IMR-90 (cell line): ENCODE data around the gene GRM5. TPM values are rescaled to one million over a fixed set of nuclear protein-coding genes. Genes with fewer than 3 reads are reported as not detected.
A peak's percentile ranks its signal among the peaks of the same experiment; 100 is the strongest.

Experiments
- ATAC-seq: fragments of 200-7000 bp; cut with Tn5 transposase; 2 replicates; pipeline ENCODE4 v1.9.1; 2020; ENCODE audit warnings: low read depth, mild to moderate bottlenecking, moderate library complexity
- BruUV-seq: library from RNA; stranded (reverse); fragments of 400-500 nt; replicated peaks from 2 replicates; lab custom pipeline; 2021; lab: Mats Ljungman, UMichigan
- CTCF ChIA-PET: fragments of 300-600 bp; formaldehyde crosslinking; extraction: SDS; loops from one replicate; lab custom pipeline; 2021; ENCODE audit warnings: antibody characterized with exemption; lab: Yijun Ruan, JAX
- POLR2A ChIA-PET: fragments of 300-600 bp; sonication (Branson Sonifier 250); formaldehyde crosslinking; loops from one replicate; lab custom pipeline; 2022; ENCODE audit warnings: antibody characterized with exemption; ENCODE audit not compliant: unreplicated experiment; lab: Charles Lee
- DNase-seq: peaks from one replicate; pipeline ENCODE4 v3.0.0; 2013
- H2AFZ ChIP-seq: replicated peaks from 2 replicates; pipeline ENCODE3; 2013; ENCODE audit warnings: low read length, mild to moderate bottlenecking; ENCODE audit not compliant: poor library complexity
- H2AK5ac ChIP-seq: 2 replicates; pipeline ENCODE4 v1.6.1; 2013; ENCODE audit warnings: low read depth, low read length, inconsistent platforms
- H2AK9ac ChIP-seq: replicated peaks from 2 replicates; pipeline ENCODE3; 2013; ENCODE audit warnings: mild to moderate bottlenecking, low read depth, low read length, moderate library complexity; ENCODE audit not compliant: poor library complexity
- H2BK120ac ChIP-seq: 2 replicates; pipeline ENCODE4 v1.6.1; 2013; ENCODE audit warnings: low read depth, low read length, inconsistent platforms
- H2BK15ac ChIP-seq: 3 replicates; pipeline ENCODE4 v1.6.1; 2013; ENCODE audit warnings: low read depth, low read length, inconsistent platforms
- H2BK20ac ChIP-seq: 2 replicates; pipeline ENCODE4 v1.6.1; 2013; ENCODE audit warnings: low read depth, mild to moderate bottlenecking, inconsistent platforms, low read length, moderate library complexity
- H2BK5ac ChIP-seq: 2 replicates; pipeline ENCODE4 v1.6.1; 2013; ENCODE audit warnings: mild to moderate bottlenecking, low read depth, low read length, inconsistent platforms; ENCODE audit not compliant: poor library complexity, severe bottlenecking
- H3K14ac ChIP-seq: replicated peaks from 2 replicates; pipeline ENCODE4 v1.6.1; 2013; ENCODE audit warnings: low read depth, low read length, inconsistent platforms
- H3K18ac ChIP-seq: 2 replicates; pipeline ENCODE4 v1.6.1; 2013; ENCODE audit warnings: low read depth, low read length, control low read depth
- H3K23ac ChIP-seq: 2 replicates; pipeline ENCODE4 v1.6.1; 2013; ENCODE audit warnings: low read depth, low read length, inconsistent platforms
- H3K27ac ChIP-seq: 2 replicates; pipeline ENCODE4 v1.5.1; 2013; ENCODE audit warnings: mild to moderate bottlenecking, control low read depth, low read length; ENCODE audit not compliant: insufficient read depth
- H3K27me3 ChIP-seq: 2 replicates; pipeline ENCODE4 v1.6.1; 2013; ENCODE audit warnings: low read length; ENCODE audit not compliant: control insufficient read depth, insufficient read depth
- H3K36me3 ChIP-seq: 2 replicates; pipeline ENCODE4 v1.6.1; 2013; ENCODE audit warnings: low read length, mixed read lengths; ENCODE audit not compliant: control insufficient read depth, insufficient read depth
- H3K4ac ChIP-seq: 2 replicates; pipeline ENCODE4 v1.6.1; 2013; ENCODE audit warnings: low read depth, low read length, inconsistent platforms
- H3K4me1 ChIP-seq: 2 replicates; pipeline ENCODE4 v1.6.1; 2013; ENCODE audit warnings: low read length, mixed read lengths; ENCODE audit not compliant: control insufficient read depth, insufficient read depth
- H3K4me2 ChIP-seq: 2 replicates; pipeline ENCODE4 v1.6.1; 2013; ENCODE audit warnings: low read depth, mild to moderate bottlenecking, control low read depth, low read length, moderate library complexity
- H3K4me3 ChIP-seq: 2 replicates; pipeline ENCODE4 v1.5.1; 2013; ENCODE audit warnings: low read depth, mild to moderate bottlenecking, control low read depth, low read length, moderate library complexity; ENCODE audit not compliant: insufficient read depth
- H3K56ac ChIP-seq: 2 replicates; pipeline ENCODE4 v1.6.1; 2013; ENCODE audit warnings: low read length, inconsistent platforms; ENCODE audit not compliant: insufficient read depth; ENCODE audit errors: extremely low read depth
- H3K79me1 ChIP-seq, 2 experiments: 2 replicates each; pipeline ENCODE4 v1.6.1; 2013; ENCODE audit warnings: low read length in 2 of 2, inconsistent platforms in 1 of 2, low read depth in 1 of 2
- H3K9ac ChIP-seq: 2 replicates; pipeline ENCODE4 v1.6.1; 2013; ENCODE audit warnings: low read depth, low read length, control low read depth
- H3K9me1 ChIP-seq: 2 replicates; pipeline ENCODE4 v1.6.1; 2013; ENCODE audit warnings: low read length, inconsistent platforms; ENCODE audit not compliant: insufficient read depth
- H3K9me3 ChIP-seq: 2 replicates; pipeline ENCODE4 v1.6.1; 2013; ENCODE audit warnings: low read length; ENCODE audit not compliant: control insufficient read depth, insufficient read depth
- H4K20me1 ChIP-seq: 2 replicates; pipeline ENCODE4 v1.6.1; 2013; ENCODE audit warnings: low read length, inconsistent platforms; ENCODE audit not compliant: insufficient read depth
- H4K5ac ChIP-seq: 2 replicates; pipeline ENCODE4 v1.6.1; 2013; ENCODE audit warnings: mild to moderate bottlenecking, low read depth, low read length, control low read depth
- H4K8ac ChIP-seq, 2 experiments: 2 replicates each; pipeline ENCODE4 v1.6.1; 2013; ENCODE audit warnings: low read depth in 2 of 2, low read length in 2 of 2, control low read depth in 1 of 2, inconsistent platforms in 1 of 2
- H4K91ac ChIP-seq: 2 replicates; pipeline ENCODE4 v1.6.1; 2013; ENCODE audit warnings: low read depth, low read length, inconsistent platforms; ENCODE audit not compliant: insufficient read depth
- CEBPB ChIP-seq: IDR thresholded peaks from 2 replicates; pipeline ENCODE4 v1.6.1; 2012; ENCODE audit warnings: low read depth, low read length, improper control_type of control experiment
- CHD1 ChIP-seq: IDR thresholded peaks from 2 replicates; pipeline ENCODE4 v1.6.1; 2012; ENCODE audit warnings: low read depth, low read length, improper control_type of control experiment
- MAZ ChIP-seq: IDR thresholded peaks from 2 replicates; pipeline ENCODE4 v1.6.1; 2012; ENCODE audit warnings: low read depth, mild to moderate bottlenecking, low read length, improper control_type of control experiment, moderate library complexity, borderline replicate concordance
- POLR2A ChIP-seq: IDR thresholded peaks from 2 replicates; pipeline ENCODE4 v1.6.1; 2012; ENCODE audit warnings: mild to moderate bottlenecking, low read depth, low read length
- RAD21 ChIP-seq: IDR thresholded peaks from 2 replicates; pipeline ENCODE4 v1.6.1; 2012; ENCODE audit warnings: low read length, improper control_type of control experiment
- RCOR1 ChIP-seq: IDR thresholded peaks from 2 replicates; pipeline ENCODE4 v1.6.1; 2012; ENCODE audit warnings: mild to moderate bottlenecking, low read length, improper control_type of control experiment; ENCODE audit not compliant: insufficient replicate concordance
- WGBS, 2 experiments: methylation state at CpG; one replicate each; pipeline versions ENCODE4 v1.1.5 to v1.1.7; 2013; ENCODE audit warnings: missing lambda C conversion rate in 2 of 2; ENCODE audit not compliant: insufficient read length in 1 of 2; ENCODE audit errors: extremely low coverage in 2 of 2; 5-methylcytosine and 5-hydroxymethylcytosine counted together
- dilution Hi-C: fragments of 300-500 bp; cut with HindIII; formaldehyde crosslinking; loops from one replicate; pipeline ENCODE4 v1.14.3; 2018; ENCODE audit warnings: low sequenced_read_pairs; ENCODE audit not compliant: unreplicated experiment
- in situ Hi-C: fragments of 300-500 bp; cut with MboI; formaldehyde crosslinking; loops from 3 replicates; pipeline ENCODE4 v1.14.3; 2019; ENCODE audit warnings: low sequenced_read_pairs, inconsistent platforms, mixed read lengths
- intact Hi-C: fragments of 100-400 bp; cut with micrococcal nuclease; formaldehyde crosslinking; loops from 2 replicates; pipeline ENCODE4 v1.10.0; 2022
- polyA plus RNA-seq, 3 experiments: library from polyadenylated mRNA; depleted of rRNA; stranded (reverse); fragments of >200 nt; gene quantifications; 2 replicates each; pipeline ENCODE4 v1.2.3, GENCODE V29; 2012; ENCODE audit warnings: low replicate concordance in 1 of 3
- total RNA-seq: library from RNA; depleted of rRNA; stranded (reverse); fragments of >200 nt; gene quantifications from 2 replicates; pipeline ENCODE4 v1.2.3, GENCODE V29; 2012
- TF ChIP-seq, protein P1 (sequence below): fragments of 150-350 bp; IDR thresholded peaks from 2 replicates; pipeline ENCODE4 v1.6.1; 2016; ENCODE audit warnings: low read depth, mild to moderate bottlenecking, low read length, moderate library complexity, borderline replicate concordance

The GRM5 gene
- total and polyA plus RNA-seq, 2 of the 4 experiments (the other 2 are of a cell fraction) = under 0.01 TPM

- no peaks in the 10 kb centered on the region for H3K36me3 ChIP-seq
- H3K9me1 ChIP-seq = 0 out of 2 replicates have a peak, but pooled peaks cover 2% of the 10 kb centered on the region
- H3K14ac ChIP-seq = no peak overlapping the region
- H2AK5ac ChIP-seq = no peak overlapping the region
- no peak for ATAC-seq
- H3K4me3 ChIP-seq = no peak overlapping the region
- no peaks in the 10 kb centered on the region for H4K20me1 ChIP-seq
- H3K56ac ChIP-seq = no peak overlapping the region
- H3K23ac ChIP-seq = no peak overlapping the region
- peaks cover 8% of the 10 kb centered on the region for H3K4me1 ChIP-seq
- no peak overlapping the region for H3K27ac ChIP-seq
- peak overlapping the region; percentile 96 for H2BK5ac ChIP-seq
- peak; percentile 56 for DNase-seq
- H2BK15ac ChIP-seq = peak overlapping the region; percentile 75; the same call in 1 of the 3 replicates
- no peak overlapping the region for H4K91ac ChIP-seq
- CTCF ChIA-PET = interaction anchor here (1.2 to 2.8 kb wide), 3 partner anchors 14 to 522 kb away, joined by 4 to 14 read pairs (median 4); no protein-coding TSS in a partner anchor
- no peak overlapping the region for H3K9ac ChIP-seq
- no peaks in the 10 kb centered on the region for H3K27me3 ChIP-seq
- H2AFZ ChIP-seq = no peak overlapping the region
- no peak overlapping the region for H2BK20ac ChIP-seq
- in situ Hi-C loops = loop anchor here (25.0 kb wide), 2 partner anchors 226 to 526 kb away; no protein-coding TSS in a partner anchor
- no peaks in the 10 kb centered on the region for H3K9me3 ChIP-seq
- BruUV-seq = no TSS peak
- peak overlapping the region; percentile 45 for H2BK120ac ChIP-seq
- H3K4me2 ChIP-seq = no peak overlapping the region
- no peak overlapping the region for H3K18ac ChIP-seq
- no peak overlapping the region for H4K5ac ChIP-seq
- TF ChIP-seq RAD21 (no peak), RCOR1 (no peak), CHD1 (no peak), POLR2A (no peak), CEBPB (peak; percentile 94), MAZ (no peak)
- TF ChIP-seq, protein P1, sequence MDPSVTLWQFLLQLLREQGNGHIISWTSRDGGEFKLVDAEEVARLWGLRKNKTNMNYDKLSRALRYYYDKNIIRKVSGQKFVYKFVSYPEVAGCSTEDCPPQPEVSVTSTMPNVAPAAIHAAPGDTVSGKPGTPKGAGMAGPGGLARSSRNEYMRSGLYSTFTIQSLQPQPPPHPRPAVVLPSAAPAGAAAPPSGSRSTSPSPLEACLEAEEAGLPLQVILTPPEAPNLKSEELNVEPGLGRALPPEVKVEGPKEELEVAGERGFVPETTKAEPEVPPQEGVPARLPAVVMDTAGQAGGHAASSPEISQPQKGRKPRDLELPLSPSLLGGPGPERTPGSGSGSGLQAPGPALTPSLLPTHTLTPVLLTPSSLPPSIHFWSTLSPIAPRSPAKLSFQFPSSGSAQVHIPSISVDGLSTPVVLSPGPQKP = no peak
- whole genome bisulfite sequencing, 2 experiments = no CpG with 5 or more reads among the region's 1 CpG
- H3K4ac ChIP-seq = no peak overlapping the region
- intact Hi-C loops = no loop called here
- no peaks in the 10 kb centered on the region for H3K79me1 ChIP-seq
- dilution Hi-C loops = loop anchor here (25.0 kb wide), 1 partner anchor 526 kb away; no protein-coding TSS in a partner anchor
- H2AK9ac ChIP-seq = no peak overlapping the region
- H4K8ac ChIP-seq = 0 out of 4 replicates have a peak overlapping the region, but pooled peaks of 1 of the 2 experiments have one; percentile 50
- POLR2A ChIA-PET = interaction anchor here (0.6 kb wide), 1 partner anchor 209 kb away, joined by 4 read pairs; no protein-coding TSS in a partner anchor
These were observed 527.7 kb downstream of the GRM5 start for GRCh38 chr11:88538098-88538497.
